GM10266 (cell line): ENCODE data around the gene LMO7.

ENCODE experiments used
- DNase-seq: peaks from one replicate; pipeline ENCODE4 v3.0.0; 2012; ENCODE audit errors: extremely low spot score
- TF ChIP-seq, protein P1 (sequence below): IDR thresholded peaks from 2 replicates; pipeline ENCODE4 v1.5.1; 2012; ENCODE audit warnings: mild to moderate bottlenecking, low read depth; ENCODE audit not compliant: control insufficient read depth, insufficient read depth; ENCODE audit errors: missing control alignments

LMO7 gene

DNA sequence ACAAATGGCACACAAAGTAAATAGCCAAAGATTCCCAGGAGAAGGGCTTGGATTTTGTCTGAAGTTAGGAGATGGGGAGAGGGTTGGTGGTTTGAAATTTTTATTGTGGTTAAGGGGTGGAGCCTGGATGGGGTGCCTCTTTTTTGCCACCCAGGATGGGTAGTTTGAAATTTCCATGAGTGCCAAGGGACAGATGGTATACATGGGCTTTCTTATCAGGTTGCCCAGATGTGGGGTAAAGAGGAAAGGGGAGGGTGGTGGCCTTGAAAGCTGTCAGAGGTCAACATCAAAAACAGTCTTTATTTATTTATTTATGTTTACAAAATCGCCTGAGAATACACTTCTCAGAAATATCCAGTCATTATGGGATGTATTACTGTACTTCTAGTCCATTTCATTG, 46.2 kb downstream of the LMO7 start:
- TF ChIP-seq, protein P1, sequence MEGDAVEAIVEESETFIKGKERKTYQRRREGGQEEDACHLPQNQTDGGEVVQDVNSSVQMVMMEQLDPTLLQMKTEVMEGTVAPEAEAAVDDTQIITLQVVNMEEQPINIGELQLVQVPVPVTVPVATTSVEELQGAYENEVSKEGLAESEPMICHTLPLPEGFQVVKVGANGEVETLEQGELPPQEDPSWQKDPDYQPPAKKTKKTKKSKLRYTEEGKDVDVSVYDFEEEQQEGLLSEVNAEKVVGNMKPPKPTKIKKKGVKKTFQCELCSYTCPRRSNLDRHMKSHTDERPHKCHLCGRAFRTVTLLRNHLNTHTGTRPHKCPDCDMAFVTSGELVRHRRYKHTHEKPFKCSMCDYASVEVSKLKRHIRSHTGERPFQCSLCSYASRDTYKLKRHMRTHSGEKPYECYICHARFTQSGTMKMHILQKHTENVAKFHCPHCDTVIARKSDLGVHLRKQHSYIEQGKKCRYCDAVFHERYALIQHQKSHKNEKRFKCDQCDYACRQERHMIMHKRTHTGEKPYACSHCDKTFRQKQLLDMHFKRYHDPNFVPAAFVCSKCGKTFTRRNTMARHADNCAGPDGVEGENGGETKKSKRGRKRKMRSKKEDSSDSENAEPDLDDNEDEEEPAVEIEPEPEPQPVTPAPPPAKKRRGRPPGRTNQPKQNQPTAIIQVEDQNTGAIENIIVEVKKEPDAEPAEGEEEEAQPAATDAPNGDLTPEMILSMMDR = no peak
- no peak for DNase-seq

DNA sequence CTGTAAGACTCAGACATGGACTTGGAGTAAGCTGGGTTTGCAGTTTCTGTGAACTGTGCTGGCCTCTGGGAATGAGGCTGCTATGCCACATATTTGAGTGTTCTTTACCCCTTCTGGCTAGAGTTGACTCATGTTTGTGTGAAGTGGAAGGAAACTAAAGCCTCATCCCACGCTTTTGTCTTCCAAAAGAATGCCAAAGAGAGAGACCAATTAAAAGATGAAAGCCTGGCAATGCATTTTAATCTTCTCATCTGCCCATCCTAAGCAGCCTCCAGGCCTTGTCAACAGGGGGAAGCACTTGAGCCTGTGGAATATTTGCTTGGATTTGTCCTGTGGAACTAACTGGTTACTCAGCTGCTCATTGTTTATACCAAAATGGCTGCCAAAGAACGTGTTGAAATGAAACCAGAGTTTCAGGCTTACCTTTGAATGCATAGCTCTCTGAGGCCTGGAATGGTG, 49.1 kb downstream of the LMO7 start:
- DNase-seq = no peak
- TF ChIP-seq, protein P1 = no peak

DNA sequence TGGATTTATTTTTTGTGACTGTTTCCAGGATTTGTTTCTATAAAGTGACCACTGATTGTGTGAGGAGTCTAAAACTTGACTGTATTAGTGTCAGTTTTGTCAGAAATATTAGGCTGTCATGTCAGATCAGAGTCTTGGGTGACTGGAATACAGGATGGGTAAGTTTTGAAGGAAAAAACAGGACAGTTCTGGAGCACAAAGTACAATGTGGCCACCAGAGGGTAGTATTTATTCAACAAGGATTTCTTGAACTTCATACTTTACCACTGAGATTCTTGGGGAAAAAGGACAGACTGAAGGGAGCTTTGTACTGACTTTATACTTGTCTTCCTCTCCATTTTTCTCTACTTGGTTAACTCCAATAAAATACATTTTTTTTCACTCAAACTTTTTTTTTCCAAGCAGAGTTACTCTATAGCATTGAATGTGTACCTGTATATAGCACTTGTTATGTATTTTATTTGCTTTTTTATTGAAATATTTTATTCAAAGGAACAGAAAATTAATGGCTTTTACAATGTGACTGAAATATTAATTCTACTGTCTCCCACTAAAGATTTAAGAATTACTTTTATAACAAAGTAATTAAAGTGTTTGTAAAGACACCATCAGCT, 51.1 kb downstream of the LMO7 start:
- TF ChIP-seq, protein P1 = peak; percentile 43

DNA sequence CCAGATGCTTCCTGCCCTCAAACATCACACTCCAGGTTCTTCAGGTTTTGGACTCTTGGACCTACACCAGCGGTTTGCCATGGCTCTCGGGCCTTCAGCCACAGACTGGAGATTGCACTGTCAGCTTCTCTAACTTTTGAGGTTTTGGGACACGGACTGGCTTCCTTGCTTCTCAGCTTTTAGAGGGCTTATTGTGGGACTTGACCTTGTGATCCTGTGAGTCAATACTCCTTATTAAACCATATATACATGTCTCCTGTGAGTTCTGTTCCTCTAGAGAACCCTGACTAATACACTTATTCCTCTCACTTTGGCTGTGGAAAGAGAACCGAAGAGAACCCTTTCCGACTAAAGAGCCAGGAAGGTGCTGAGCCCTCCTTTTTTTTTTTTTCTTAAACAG, 53.6 kb downstream of the LMO7 start:
- no peak for DNase-seq
- TF ChIP-seq, protein P1 = no peak

More for the DNA sequence above, 51.1 kb downstream of the LMO7 start:
- DNase-seq = no peak

DNA sequence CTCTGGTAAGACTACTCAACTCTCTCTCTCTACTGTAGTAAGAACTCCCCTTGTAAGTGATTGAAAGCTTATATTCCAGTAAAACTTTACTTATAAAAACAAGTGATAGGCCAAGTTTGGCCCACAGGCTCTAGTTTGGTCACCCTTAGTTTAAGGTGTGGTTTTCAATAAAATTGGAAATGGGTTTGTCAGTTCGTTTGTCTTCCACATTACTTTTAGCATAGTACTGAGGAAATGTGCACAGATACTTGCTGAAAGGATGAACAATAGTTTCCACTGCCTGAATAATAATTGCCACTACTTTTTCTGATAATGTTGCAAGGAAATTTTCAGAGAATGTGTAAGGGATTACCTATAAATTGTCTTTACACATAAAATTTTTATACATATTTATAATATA, 54.5 kb downstream of the LMO7 start:
- no peak for DNase-seq
- TF ChIP-seq, protein P1 = no peak

DNA sequence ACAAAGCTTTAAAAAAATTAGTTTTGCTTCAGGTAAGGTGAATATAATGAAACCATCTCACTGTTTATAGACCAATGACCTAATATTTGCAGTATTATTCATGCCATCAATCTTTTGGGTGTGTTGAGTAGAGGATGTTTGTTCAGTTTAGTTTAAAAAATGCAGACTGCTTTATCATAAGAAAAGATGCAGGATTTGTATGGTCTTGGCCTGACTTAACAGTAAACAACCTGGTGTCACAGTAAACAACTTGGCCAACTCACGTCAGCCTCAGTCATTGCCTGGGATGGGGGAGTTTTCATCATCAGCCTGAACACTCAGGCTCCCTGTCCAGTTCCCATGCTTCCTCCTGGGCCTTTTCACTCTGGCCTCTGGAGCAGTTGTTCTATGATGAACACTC, 55.1 kb downstream of the LMO7 start:
- TF ChIP-seq, protein P1 = no peak
- no peak for DNase-seq

DNA sequence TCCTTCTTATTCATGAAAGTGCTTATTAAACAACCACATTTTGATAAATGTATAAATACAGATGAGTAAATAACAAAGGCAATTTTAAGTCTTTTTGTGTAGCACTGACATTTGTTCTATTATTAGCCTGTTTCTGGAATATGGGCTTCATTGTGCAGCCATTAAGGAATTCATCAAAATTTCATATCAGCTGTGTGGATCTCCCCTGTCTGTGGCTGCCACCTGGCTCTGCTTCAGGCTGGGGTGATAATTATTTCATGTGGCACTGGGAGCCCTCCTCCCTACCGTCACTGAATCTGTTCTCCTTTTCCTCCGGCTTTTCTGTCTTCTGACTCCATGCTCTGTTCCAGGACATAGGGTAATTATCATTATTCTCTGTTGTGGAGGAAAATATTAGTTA, 57.1 kb downstream of the LMO7 start:
- TF ChIP-seq, protein P1 = no peak
- no peak for DNase-seq
